GM12892 (cell line): Measurements from ENCODE around the gene MS4A2.

Experiments
- POLR2A ChIP-seq: IDR thresholded peaks from 2 replicates; pipeline ENCODE4 v1.6.1; 2011; ENCODE audit warnings: low read depth, low read length, control low read depth
- POLR2AphosphoS5 ChIP-seq: IDR thresholded peaks from 2 replicates; pipeline ENCODE4 v1.6.1; 2011; ENCODE audit warnings: low read depth, low read length, control low read depth
- TAF1 ChIP-seq: IDR thresholded peaks from 2 replicates; pipeline ENCODE4 v1.6.1; 2011; ENCODE audit warnings: low read depth, mild to moderate bottlenecking, control low read depth, low read length, borderline replicate concordance

DNA sequence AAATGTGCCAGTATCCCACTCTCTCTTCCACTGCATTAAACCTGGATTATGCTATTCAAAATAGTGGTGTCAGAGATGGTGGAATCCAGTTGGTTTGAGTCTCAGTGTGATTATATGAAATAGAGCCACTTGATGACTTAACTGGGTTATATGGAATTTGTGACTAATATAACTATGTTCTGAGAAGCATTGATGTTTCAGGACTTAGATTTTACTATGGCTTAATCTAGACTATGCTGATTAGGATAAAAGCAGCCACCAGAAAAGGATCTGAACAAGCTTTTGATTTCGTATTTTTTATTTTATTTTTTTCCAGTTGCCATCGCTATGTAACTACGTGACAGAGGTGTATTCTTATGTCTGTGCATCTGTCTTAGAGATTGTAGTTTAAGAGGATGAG is 55.3 kb downstream of the MS4A2 start:
- TF ChIP-seq TAF1 (no peak), POLR2AphosphoS5 (no peak), POLR2A (no peak)
